ENCODE measurements around the gene COL6A5.

DNA sequence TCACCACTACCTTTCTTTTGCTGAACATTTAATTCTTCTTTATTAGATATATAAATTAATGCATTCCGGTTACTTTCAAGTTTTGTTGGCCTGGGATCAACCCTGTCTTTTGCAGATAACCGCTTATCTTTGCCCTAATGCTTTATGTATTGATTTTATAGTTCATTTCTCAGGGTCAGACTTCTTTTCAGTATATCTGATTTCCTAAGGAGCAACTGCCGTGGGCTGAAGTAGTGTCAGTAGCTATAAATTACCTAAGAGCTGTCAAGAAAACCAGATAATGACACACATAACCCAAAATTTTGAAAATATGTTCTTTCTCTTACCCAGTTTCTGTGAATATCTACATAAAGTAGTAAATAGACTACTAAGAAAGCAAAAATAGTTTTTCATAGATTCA is 38.0 kb downstream of the COL6A5 start:
- TF ChIP-seq POLR2A (IDR thresholded peaks at IDR 0.05; ENCODE audit: low read depth, low read length) = no peak
- TF ChIP-seq, protein P1, sequence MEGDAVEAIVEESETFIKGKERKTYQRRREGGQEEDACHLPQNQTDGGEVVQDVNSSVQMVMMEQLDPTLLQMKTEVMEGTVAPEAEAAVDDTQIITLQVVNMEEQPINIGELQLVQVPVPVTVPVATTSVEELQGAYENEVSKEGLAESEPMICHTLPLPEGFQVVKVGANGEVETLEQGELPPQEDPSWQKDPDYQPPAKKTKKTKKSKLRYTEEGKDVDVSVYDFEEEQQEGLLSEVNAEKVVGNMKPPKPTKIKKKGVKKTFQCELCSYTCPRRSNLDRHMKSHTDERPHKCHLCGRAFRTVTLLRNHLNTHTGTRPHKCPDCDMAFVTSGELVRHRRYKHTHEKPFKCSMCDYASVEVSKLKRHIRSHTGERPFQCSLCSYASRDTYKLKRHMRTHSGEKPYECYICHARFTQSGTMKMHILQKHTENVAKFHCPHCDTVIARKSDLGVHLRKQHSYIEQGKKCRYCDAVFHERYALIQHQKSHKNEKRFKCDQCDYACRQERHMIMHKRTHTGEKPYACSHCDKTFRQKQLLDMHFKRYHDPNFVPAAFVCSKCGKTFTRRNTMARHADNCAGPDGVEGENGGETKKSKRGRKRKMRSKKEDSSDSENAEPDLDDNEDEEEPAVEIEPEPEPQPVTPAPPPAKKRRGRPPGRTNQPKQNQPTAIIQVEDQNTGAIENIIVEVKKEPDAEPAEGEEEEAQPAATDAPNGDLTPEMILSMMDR (IDR thresholded peaks at IDR 0.05; ENCODE audit: extremely low read depth in 1 of 2, insufficient read depth in 1 of 2, low read depth in 1 of 2, low read length in 2 of 2) = no peak

Measured in endothelial cell of umbilical vein (primary cell).